NCI-H1105 treated with DMSO at 0.1 percent for 48 hours (cell line): ENCODE results near the gene UTS2R.
"Not testable (repeated sequence)": the region's sequence is repeated elsewhere in the genome, so short reads cannot be mapped to it uniquely, and the experiment has no call there.

ENCODE experiments used
- DNase-seq: peaks from one replicate; lab custom pipeline; 2025; lab: John Stamatoyannopoulos, UW

Gene UTS2R

GRCh38 chr17:82408288-82408937, 36.8 kb downstream of the UTS2R start:
- DNase-seq = no peak

- no peak for DNase-seq
Measured at GRCh38 chr17:82408938-82409318, 37.4 kb downstream of the UTS2R start.

DNA sequence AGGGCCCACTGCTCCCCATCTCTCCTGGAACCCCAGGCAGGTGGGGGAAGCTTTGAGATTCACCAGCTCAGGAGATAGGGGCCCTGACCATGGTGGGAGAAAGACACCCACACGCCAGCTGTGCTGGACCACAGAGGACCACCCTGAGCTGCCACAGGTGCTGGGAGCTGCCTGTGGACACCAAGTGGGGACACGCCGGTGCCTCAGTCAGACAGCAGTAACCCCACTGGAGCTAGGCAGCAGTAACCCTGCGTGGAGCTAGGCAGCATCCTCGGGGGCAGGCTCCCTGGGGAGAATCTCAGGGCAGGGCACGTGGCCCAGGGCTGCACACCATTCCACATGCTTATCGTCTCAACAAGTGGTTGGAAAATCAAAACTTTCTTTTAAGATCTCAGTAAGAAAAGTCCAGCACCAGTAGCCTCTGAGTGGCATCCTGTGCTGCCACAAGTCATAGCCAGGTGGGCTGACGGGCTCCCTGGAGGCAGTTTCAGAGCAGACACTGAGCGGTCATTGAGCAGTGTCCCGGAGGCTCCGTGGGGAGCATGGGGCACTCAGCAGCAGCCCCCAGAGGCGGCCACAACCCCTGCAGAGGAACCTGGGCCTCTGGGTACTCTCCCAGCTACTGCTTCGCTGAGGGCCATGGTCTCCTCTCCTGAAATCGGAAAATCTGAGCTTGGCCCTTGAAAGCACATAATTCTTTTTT, 38.6 kb downstream of the UTS2R start:
- DNase-seq = no peak

DNA sequence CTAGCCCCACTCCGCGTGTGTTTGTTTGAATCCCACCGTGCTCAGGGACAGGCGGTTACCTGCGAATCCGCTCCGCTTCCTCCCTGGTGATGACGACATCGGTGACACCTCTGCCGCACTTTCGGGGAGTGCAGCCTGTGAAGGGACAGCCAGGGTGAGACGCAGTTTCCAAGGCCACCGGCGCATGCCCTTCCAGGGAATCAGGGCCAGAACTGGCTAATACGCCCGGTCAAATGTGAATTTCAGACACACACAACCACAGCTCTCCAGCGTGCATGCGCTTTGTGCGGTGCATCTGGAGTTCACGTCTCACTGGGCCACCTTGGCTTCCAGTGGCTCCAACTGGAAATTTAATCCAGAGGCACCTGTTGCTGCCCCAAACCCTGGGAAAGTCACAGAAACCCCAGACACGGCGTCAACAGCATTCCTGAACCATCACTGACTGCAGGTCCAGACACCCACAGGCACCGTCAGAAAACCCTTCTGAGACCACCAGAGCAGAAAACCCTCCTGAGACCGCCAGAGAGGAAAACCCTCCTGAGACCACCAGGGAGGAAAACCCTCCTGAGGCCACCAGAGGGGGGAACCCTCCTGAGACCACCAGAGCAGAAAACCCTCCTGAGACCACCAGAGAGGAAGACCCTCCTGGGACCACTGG, 40.0 kb downstream of the UTS2R start:
- no peak for DNase-seq

DNA sequence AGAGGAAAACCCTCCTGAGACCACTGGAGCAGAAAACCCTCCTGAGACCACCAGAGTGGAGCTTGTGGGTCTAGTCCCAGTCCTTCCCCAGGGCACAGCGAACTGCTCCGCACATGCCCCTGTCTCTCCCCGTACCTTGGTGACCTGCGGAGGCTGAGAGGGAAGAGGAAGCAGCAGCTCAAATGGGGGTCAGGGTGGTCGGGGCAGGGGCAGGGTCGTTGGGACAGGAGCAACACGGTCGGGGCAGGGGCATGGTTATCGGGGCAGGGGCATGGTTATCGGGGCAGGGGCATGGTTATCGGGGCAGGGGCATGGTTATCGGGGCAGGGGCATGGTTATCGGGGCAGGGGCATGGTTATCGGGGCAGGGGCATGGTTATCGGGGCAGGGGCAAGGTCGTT, 40.5 kb downstream of the UTS2R start:
- not testable (repeated sequence) for DNase-seq

GRCh38 chr17:82412535-82413520, 41.3 kb downstream of the UTS2R start:
- peak; percentile 44 for DNase-seq

- no peak for DNase-seq
Measured at GRCh38 chr17:82414548-82415281, 43.1 kb downstream of the UTS2R start.

GRCh38 chr17:82415336-82415735, 43.8 kb downstream of the UTS2R start:
- no peak for DNase-seq

DNA sequence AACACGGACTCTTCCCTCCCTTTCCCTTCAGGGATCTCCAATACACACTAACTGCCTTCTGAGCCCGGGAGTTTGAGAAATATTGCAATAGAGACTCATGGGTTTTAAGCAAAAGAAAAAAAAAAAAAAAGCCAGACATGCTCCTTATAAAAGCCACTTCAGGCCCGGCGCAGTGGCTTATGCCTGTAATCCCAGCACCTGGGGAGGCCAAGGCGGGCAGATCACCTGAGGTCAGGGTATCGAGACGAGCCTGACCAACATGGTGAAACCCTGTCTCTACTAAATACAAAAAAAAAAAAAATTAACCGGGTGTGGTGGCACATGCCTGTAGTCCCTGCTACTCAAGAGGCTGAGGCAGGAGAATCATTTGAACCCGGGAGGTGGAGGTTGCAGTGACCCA, 44.2 kb downstream of the UTS2R start:
- DNase-seq = no peak

DNA sequence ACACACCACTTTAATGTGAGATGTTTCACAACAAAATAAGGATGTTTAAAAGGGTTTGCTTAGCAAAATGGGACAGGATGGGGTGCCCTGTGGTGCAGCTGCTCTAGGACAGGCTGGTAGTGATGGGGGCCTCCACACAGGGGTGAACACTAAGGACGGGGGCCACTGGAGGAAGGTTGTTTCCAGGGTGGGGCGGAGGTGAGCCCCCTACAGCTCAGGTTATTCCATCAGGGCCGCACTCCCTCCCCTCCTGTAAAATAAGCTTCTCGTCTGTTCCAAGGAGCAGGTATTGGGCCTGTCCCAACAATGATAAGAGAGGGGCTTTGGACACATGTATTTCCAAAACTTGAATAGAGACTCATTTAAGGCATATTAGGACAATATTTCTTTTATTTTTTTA, 44.7 kb downstream of the UTS2R start:
- DNase-seq = no peak

DNA sequence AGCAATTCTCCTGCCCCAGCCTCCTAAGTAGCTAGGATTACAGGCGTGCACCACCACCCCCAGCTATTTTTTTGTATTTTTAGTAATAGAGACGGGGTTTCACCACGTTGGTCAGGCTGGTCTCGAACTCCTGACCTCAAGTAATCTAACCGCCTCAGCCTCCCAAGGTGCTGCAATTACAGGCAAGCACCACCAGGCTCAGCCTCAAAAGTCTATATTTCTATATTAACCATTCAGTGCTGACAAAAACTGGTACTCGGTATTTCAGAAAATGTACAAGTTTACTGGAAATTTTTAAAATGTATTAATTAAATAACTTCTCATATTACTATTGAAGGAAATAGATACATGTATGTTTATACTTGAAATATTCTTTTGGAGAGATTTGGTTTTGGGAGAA, 45.2 kb downstream of the UTS2R start:
- DNase-seq = no peak

GRCh38 chr17:82418001-82418986, 46.7 kb downstream of the UTS2R start, which contains the start of the genes HEXD and OGFOD3:
Gene HEXD (plus strand): TSS chr17:82418347. CDS start chr17:82419800, 1,453 bp downstream.
Gene OGFOD3 (minus strand): TSS chr17:82418586. CDS start chr17:82418485, 101 bp downstream.
- peak; percentile 73 for DNase-seq

GRCh38 chr17:82419540-82419939, 48.0 kb downstream of the UTS2R start:
- DNase-seq = no peak

DNA sequence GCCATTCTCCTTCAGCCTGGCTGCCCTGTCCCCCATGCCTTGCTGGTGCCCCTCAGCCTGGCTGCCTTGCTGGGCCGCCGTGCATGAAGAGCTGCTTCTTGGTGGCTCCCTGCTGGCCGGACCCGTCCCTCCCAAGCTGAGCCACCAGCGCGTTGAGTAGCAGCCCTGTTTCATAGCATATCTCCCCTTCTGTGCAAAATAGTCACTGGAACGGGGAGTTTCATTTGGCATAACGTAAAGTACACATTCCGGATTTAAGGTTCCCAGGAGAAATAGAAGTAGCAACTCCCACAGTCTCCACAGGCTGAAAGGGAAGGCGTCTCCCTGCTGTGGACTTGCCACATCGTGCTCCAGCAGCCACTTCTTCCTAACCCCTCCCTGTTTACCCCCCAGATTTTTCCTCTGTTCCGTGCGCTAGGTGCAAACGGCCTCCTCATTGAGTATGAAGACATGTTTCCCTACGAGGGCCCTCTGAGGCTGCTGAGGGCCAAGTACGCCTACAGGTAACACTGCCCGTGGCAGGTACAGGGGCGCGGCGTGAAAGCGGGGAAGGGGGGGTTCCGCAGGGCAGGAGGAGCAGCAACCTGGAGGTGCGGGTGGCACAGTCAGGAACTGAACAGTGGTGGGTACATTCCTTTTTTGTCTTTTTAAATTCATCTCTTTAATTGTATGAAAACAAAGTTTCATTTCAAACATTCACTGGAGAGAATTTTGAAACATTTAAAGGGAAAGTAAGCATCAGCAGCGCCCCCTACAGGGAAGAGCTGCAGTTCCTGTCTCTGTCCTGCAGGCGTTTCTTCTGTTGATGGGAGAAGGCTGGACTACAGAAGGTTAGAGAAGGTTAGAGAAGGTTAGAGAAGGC, 52.7 kb downstream of the UTS2R start:
- no peak for DNase-seq

DNA sequence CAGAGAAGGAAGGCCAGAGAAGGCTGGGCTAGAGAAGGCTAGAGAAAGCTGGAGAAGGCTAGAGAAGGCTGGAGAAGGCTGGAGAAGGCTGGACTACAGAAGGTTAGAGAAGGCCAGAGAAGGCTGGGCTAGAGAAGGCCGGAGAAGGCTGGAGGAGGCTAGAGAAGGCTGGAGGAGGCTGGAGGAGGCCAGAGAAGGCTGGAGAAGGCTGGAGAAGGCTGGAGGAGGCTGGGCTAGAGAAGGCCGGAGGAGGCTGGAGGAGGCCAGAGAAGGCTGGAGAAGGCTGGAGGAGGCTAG, 53.2 kb downstream of the UTS2R start:
- DNase-seq = no peak
